ENCODE measurements around the gene PRSS21.

The PRSS21 gene

DNA sequence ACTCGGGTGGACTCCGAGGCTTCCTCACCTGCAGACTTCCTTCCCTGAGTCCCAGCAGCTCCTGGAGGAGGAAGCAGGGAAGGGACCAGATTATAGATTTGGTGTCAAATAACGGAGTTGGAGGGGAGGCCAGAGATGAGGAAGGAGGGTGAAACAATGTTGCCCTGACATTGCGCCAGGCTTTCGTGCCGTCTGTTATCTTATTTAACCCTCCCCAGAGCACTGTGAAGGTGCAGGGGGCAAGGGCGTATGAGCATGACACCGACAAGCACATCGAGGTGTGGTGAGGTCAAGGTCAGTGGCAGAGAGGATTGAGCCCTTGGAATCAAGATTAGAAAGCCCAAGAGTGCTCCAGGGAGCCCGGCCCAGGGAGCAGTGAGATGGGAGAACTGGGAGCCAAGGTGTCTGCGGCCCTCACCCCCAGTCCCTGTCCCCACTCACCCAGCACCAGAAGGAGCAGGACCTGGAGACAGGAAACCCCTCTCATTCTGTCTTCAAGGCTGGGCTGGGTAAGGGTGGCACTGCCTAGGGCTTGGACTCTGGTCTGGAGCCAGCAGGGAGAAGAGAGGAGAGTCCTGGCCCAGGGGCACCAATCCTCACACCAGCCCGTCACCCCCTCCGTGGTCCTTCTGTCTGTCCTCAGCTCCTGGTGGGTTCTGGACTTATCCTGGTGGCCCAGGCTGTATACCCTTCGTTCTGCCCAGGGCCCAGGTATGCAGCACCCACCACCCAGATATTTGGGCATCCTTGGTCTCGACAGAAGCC is 30.8 kb upstream of the PRSS21 start (continued):
- TF ChIP-seq, protein P1, sequence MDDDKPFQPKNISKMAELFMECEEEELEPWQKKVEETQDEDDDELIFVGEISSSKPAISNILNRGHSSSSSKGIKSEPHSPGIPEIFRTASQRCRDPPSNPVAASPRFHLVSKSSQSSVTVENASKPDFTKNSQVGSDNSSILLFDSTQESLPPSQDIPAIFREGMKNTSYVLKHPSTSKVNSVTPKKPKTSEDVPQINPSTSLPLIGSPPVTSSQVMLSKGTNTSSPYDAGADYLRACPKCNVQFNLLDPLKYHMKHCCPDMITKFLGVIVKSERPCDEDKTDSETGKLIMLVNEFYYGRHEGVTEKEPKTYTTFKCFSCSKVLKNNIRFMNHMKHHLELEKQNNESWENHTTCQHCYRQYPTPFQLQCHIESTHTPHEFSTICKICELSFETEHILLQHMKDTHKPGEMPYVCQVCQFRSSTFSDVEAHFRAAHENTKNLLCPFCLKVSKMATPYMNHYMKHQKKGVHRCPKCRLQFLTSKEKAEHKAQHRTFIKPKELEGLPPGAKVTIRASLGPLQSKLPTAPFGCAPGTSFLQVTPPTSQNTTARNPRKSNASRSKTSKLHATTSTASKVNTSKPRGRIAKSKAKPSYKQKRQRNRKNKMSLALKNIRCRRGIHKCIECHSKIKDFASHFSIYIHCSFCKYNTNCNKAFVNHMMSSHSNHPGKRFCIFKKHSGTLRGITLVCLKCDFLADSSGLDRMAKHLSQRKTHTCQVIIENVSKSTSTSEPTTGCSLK (tag by site-specific recombination; IDR thresholded peaks at IDR 0.05) = no peak
- TF ChIP-seq ZNF664 (tag by site-specific recombination; IDR thresholded peaks at IDR 0.05) = peak; percentile 90; the same call in 1 of the 2 replicates
- TF ChIP-seq GLIS1 (tag by site-specific recombination; IDR thresholded peaks at IDR 0.05) = peak; percentile 27
- TF ChIP-seq ZNF274 (IDR thresholded peaks at IDR 0.05; ENCODE audit: low read length) = no peak
- no peak for TF ChIP-seq ZNF274 (tag by site-specific recombination; IDR thresholded peaks at IDR 0.05; ENCODE audit: borderline replicate concordance)
- no peak for TF ChIP-seq BCL11B (tag by site-specific recombination; IDR thresholded peaks at IDR 0.05; ENCODE audit: low read depth)
- TF ChIP-seq ZNF223 (tag by site-specific recombination; IDR thresholded peaks at IDR 0.05) = no peak
- TF ChIP-seq ZNF148 (tag by site-specific recombination; IDR thresholded peaks at IDR 0.05; ENCODE audit: borderline replicate concordance) = no peak
- TF ChIP-seq ZNF473 (tag by site-specific recombination; IDR thresholded peaks at IDR 0.05) = no peak
- no peak for TF ChIP-seq KLF8 (tag by site-specific recombination; IDR thresholded peaks at IDR 0.05)
- no peak for TF ChIP-seq YY2 (tag by site-specific recombination; IDR thresholded peaks at IDR 0.05)
- no peak for TF ChIP-seq PBX3 (CRISPR knock-in tag; IDR thresholded peaks at IDR 0.05)
- no peak for TF ChIP-seq SP2 (tag by site-specific recombination; IDR thresholded peaks at IDR 0.05)
- TF ChIP-seq ZNF335 (tag by site-specific recombination; conservative IDR thresholded peaks at IDR 0.05) = no peak
- no peak for TF ChIP-seq SETDB1 (IDR thresholded peaks at IDR 0.05; ENCODE audit: insufficient read length, low read length)
- TF ChIP-seq ZFP3 (tag by site-specific recombination; IDR thresholded peaks at IDR 0.05; ENCODE audit: low read depth) = no peak
- TF ChIP-seq, protein P2, sequence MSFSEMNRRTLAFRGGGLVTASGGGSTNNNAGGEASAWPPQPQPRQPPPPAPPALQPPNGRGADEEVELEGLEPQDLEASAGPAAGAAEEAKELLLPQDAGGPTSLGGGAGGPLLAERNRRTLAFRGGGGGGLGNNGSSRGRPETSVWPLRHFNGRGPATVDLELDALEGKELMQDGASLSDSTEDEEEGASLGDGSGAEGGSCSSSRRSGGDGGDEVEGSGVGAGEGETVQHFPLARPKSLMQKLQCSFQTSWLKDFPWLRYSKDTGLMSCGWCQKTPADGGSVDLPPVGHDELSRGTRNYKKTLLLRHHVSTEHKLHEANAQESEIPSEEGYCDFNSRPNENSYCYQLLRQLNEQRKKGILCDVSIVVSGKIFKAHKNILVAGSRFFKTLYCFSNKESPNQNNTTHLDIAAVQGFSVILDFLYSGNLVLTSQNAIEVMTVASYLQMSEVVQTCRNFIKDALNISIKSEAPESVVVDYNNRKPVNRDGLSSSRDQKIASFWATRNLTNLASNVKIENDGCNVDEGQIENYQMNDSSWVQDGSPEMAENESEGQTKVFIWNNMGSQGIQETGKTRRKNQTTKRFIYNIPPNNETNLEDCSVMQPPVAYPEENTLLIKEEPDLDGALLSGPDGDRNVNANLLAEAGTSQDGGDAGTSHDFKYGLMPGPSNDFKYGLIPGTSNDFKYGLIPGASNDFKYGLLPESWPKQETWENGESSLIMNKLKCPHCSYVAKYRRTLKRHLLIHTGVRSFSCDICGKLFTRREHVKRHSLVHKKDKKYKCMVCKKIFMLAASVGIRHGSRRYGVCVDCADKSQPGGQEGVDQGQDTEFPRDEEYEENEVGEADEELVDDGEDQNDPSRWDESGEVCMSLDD (tag by site-specific recombination; IDR thresholded peaks at IDR 0.05) = no peak
- TF ChIP-seq ZNF37A (tag by site-specific recombination; IDR thresholded peaks at IDR 0.05) = no peak
- no peak for TF ChIP-seq ZBTB11 (tag by site-specific recombination; conservative IDR thresholded peaks at IDR 0.05; ENCODE audit: low read depth)
- no peak for TF ChIP-seq ZNF366 (tag by site-specific recombination; conservative IDR thresholded peaks at IDR 0.05)
- TF ChIP-seq ZNF555 (tag by site-specific recombination; conservative IDR thresholded peaks at IDR 0.05) = no peak
- no peak for TF ChIP-seq ZNF514 (tag by site-specific recombination; IDR thresholded peaks at IDR 0.05)
- TF ChIP-seq, protein P3, sequence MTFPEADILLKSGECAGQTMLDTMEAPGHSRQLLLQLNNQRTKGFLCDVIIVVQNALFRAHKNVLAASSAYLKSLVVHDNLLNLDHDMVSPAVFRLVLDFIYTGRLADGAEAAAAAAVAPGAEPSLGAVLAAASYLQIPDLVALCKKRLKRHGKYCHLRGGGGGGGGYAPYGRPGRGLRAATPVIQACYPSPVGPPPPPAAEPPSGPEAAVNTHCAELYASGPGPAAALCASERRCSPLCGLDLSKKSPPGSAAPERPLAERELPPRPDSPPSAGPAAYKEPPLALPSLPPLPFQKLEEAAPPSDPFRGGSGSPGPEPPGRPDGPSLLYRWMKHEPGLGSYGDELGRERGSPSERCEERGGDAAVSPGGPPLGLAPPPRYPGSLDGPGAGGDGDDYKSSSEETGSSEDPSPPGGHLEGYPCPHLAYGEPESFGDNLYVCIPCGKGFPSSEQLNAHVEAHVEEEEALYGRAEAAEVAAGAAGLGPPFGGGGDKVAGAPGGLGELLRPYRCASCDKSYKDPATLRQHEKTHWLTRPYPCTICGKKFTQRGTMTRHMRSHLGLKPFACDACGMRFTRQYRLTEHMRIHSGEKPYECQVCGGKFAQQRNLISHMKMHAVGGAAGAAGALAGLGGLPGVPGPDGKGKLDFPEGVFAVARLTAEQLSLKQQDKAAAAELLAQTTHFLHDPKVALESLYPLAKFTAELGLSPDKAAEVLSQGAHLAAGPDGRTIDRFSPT (tag by site-specific recombination; IDR thresholded peaks at IDR 0.05) = peak; percentile 62; the same call in 1 of the 2 replicates
- TF ChIP-seq, protein P4, sequence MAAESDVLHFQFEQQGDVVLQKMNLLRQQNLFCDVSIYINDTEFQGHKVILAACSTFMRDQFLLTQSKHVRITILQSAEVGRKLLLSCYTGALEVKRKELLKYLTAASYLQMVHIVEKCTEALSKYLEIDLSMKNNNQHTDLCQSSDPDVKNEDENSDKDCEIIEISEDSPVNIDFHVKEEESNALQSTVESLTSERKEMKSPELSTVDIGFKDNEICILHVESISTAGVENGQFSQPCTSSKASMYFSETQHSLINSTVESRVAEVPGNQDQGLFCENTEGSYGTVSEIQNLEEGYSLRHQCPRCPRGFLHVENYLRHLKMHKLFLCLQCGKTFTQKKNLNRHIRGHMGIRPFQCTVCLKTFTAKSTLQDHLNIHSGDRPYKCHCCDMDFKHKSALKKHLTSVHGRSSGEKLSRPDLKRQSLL (tag by site-specific recombination; IDR thresholded peaks at IDR 0.05) = no peak
